Posterior cingulate gyrus (tissue), 11 donors: ENCODE data around the gene A1CF.

Experiments used
- DNase-seq, 10 donors: peaks; one replicate each; pipeline versions ENCODE4 v3.0.0 to v3.0.0-alpha.2; 2020 to 2021; ENCODE audit warnings: mixed read lengths in 3 of 10
- intact Hi-C: fragments of 100-400 bp; cut with DNase I; formaldehyde crosslinking; loops from one replicate; pipeline ENCODE4 v1.15.1; 2023

A1CF gene

DNA sequence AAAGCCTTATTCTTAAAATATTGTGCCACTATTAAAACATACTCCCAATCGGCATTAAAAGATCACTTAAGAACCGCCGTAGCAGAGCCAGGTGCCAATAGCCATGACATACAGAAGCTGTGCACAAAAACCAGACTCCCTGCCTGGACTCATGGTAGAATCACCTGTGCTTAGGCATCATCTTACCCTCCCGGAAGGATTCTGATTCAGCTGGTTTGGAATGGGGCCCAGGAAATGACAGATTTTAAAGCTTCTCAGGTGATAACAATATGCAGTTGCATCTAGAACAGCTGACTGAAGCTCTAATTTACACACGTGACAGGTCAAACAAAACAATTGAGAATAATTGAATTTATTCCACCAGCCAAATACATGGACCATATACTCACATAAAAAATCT lies 10.7 kb downstream of the A1CF start:
- intact Hi-C loops: no loop called here
- no peak for DNase-seq

DNA sequence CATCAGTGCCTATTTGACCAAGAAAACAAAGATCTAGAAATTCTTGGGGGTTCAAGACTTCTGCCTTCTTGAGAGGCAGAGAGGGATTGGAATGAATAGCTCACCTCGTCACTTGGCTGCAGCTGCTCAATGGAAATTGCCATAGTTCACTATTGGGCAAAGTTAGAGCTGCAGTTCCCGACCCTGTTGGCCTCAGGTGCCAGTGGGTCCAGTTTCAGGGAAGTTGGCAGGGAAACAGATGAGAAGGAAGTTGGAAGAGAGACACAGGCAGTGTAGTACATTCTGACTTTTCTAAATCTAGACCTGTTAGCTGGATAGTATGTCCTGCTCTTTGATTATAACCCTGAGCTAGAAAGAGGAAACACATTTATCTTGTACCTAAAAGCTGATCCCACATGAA lies 19.1 kb downstream of the A1CF start:
- no peak for DNase-seq
- intact Hi-C loops: no loop called here

GRCh38 chr10:50862719-50863118 lies 22.7 kb downstream of the A1CF start:
- no peak for DNase-seq
- intact Hi-C loops: no loop called here

- DNase-seq: no peak
- intact Hi-C loops: no loop called here
These were observed 24.1 kb downstream of the A1CF start for GRCh38 chr10:50861370-50861769.

DNA sequence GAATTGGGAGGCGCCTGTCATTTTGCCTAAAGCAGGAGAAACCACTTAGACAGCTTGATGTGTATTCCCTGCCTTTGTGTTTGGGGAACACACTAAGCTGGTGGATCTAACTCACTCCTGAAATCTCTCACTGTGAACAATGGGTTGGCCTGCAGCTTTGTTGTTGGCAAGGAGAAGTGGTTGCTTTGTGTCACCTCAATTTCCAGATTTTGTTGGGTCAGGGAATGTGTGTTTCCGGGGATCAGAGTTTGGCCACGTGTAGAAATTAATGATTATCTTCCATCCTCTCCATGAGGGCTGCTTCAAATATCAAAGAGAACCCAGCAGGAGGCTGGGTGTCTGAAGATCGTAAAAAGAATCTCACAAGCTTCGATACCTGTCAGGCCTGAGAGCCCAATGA lies 27.8 kb downstream of the A1CF start:
- no peak for DNase-seq
- intact Hi-C loops: no loop called here

DNA sequence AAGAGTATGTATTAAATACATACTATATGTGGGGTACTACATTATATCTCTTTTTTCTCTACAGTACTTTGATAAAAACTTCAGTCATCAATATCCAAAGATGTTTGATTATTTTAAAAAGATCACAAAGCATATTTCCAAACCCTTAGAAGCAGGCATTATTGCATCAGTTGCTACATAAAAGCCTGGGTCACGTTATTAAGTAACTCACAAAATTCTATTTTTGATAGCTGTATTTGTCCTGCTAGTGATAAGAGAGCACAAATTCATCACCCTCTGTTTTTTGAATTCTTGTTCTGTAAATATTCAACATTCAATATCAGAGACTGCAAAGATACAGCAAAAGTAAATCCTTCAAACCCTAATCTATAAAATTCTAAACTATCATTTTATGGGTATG lies 30.0 kb downstream of the A1CF start:
- intact Hi-C loops: no loop called here
- no peak for DNase-seq

DNA sequence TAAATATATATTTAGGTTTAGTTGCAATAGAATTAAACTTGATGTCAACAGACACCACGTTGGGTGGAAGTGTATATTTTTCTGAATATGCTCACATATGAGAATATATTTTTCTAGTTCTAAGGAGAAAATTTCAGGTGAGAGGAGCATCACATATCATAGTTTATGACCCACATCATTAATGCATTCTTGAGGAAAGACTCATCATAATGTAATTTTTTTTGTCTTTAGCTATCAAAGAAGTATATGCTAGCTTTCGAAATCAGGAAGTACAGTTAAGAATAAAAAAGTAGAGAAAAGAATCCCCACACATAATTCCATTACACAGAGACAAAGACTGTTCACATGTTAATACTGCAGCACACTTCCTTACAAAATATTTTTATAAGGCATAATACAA lies 30.4 kb downstream of the A1CF start:
- DNase-seq: no peak
- intact Hi-C loops: no loop called here

GRCh38 chr10:50853557-50853956 lies 31.9 kb downstream of the A1CF start:
- intact Hi-C loops: no loop called here
- no peak for DNase-seq

- intact Hi-C loops: no loop called here
- DNase-seq: no peak
These were observed 33.3 kb downstream of the A1CF start for GRCh38 chr10:50851884-50852671.

- no peak for DNase-seq
- intact Hi-C loops: no loop called here
These were observed 34.7 kb downstream of the A1CF start for GRCh38 chr10:50850578-50851230.

DNA sequence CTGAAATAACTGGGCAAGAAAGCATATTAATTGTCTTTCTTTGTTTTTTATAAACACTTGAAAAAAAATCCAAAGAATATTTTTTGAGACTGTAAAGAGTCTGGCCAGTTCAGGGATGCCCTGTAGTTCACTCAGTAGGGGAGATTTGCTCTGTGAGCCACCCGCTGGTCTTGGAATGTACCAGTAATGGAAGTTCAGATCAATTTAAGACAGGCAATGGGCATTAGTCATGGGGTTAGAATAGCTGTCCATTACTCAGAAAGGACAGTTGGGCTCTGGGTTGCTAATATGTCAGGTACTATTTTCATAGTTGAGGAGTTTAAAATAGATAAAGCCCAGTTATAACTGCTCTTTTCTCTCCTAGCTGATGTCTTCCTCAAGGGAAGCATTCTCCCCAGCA lies 38.7 kb downstream of the A1CF start:
- intact Hi-C loops: no loop called here

GRCh38 chr10:50837095-50837494 lies 48.3 kb downstream of the A1CF start:
- intact Hi-C loops: no loop called here
- DNase-seq: no peak

More for the DNA sequence above, 38.7 kb downstream of the A1CF start:
- DNase-seq: no peak

- no peak for DNase-seq
- intact Hi-C loops: no loop called here
These were observed 53.2 kb downstream of the A1CF start for GRCh38 chr10:50832171-50832751.

GRCh38 chr10:50830066-50830465 lies 55.4 kb downstream of the A1CF start:
- intact Hi-C loops: no loop called here
- DNase-seq: no peak

- DNase-seq: no peak
- intact Hi-C loops: no loop called here
These were observed 60.6 kb downstream of the A1CF start for GRCh38 chr10:50824782-50825181.

DNA sequence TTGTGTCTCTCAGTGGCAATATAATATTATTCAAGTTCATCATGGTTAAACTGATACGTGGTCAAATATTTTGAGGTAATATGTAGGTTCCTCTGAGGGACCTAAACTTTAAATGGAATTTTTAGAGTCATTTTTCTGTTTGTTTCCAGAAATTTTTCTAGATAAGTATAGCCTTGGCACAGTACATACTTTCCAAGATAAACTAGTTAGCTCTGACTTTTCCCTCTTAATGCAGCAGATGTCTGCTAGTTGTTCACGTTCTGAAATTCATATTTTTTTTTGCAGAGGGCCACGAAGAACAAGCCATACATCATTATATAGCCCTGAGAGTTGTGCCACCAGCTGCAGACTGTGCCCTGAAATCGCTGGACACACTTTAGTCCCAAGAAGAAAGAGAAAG lies 61.6 kb downstream of the A1CF start:
- no peak for DNase-seq
- intact Hi-C loops: no loop called here

GRCh38 chr10:50809596-50809995 lies 75.8 kb downstream of the A1CF start:
- no peak for DNase-seq
- intact Hi-C loops: no loop called here

DNA sequence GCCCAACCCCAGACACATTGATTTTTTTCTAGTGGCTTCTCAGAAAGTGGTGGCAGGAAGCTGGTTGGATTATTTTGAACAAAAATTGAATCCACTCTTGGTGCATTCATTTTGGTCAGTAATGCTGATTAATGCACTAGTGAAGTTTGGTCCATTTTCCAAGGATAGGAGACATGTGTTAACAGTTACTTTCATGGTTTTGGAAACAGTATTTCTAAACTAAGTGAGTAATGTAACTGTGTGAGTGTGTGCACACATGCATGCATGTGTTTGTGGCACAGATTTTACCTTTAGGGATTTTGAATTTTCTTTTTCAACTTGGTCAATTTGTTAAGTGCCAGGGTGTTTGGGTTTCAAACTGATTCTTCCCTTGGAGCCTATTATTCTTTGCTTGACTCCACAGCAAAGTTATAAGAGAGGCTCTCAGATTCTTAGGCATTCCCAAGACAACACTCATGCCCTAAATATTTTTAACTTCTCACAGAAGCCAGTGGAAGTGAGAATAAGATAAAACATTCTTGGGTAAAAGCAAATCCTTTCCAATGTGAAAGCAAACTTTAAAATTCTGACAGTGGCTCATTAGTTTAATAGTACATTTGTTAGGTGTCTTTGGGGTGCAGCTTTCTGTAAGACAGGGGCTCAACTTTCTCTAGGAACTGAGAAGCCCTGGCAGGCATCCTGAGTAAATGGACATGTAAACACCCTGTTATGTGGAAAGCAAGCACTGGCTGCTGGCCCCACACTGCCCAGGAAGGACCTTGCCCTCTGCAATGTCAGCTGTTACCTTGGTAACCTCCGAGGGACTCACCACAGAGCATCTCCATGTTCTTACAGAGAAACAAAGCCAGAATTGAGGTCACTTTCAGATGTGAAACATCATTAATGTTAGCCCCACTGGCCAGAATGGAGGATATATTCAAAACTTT lies 77.3 kb downstream of the A1CF start:
- intact Hi-C loops: no loop called here
- DNase-seq: peak in 1 of 10 donors; percentile 67

- intact Hi-C loops: no loop called here
- DNase-seq: no peak
These were observed 79.3 kb downstream of the A1CF start for GRCh38 chr10:50805981-50806622.

GRCh38 chr10:50799595-50799994 lies 85.8 kb downstream of the A1CF start:
- DNase-seq: no peak
- intact Hi-C loops: no loop called here
